Colonic mucosa (tissue), 4 donors: ENCODE measurements around the gene RBM42. TPM values are rescaled to one million over a fixed set of nuclear protein-coding genes. Genes with fewer than 3 reads are reported as not detected.
"Not testable (repeated sequence)": the region's sequence is repeated elsewhere in the genome, so short reads cannot be mapped to it uniquely, and the experiment has no call there.

Experiments used
- DNase-seq: peaks from one replicate; pipeline ENCODE4 v3.0.0-alpha.2; 2020
- H3K27ac ChIP-seq: fragments of 200-600 bp; one replicate; pipeline ENCODE4 v1.8.0; 2021
- H3K27me3 ChIP-seq: fragments of 200-600 bp; one replicate; pipeline ENCODE4 v1.8.0; 2021
- H3K36me3 ChIP-seq: fragments of 200-600 bp; one replicate; pipeline ENCODE4 v1.8.0; 2021
- H3K4me1 ChIP-seq: fragments of 200-600 bp; one replicate; pipeline ENCODE4 v1.8.0; 2021; ENCODE audit warnings: mild to moderate bottlenecking
- H3K4me3 ChIP-seq: fragments of 200-600 bp; one replicate; pipeline ENCODE4 v1.8.0; 2021
- H3K9ac ChIP-seq, 2 donors: one replicate each; pipeline ENCODE4 v1.7.0; 2013; ENCODE audit warnings: control low read depth in 2 of 2, low read depth in 2 of 2, low read length in 2 of 2
- H3K9me3 ChIP-seq: fragments of 200-600 bp; one replicate; pipeline ENCODE4 v1.8.0; 2021
- CTCF ChIP-seq: fragments of 200-600 bp; IDR thresholded peaks from one replicate; pipeline ENCODE4 v1.8.0; 2022; ENCODE audit warnings: antibody characterized with exemption, mild to moderate bottlenecking
- intact Hi-C: fragments of 100-400 bp; cut with DNase I; formaldehyde crosslinking; loops from one replicate; pipeline ENCODE4 v1.14.1; 2022
- total RNA-seq, 2 donors: library from RNA; stranded (reverse); fragmentation: NEBNext Ultra II Directional in 1 of 2; extraction: Animal tissue kit (Norgen Biotek cat#: 25700) in 1 of 2; gene quantifications; one replicate each; pipeline ENCODE4 v1.2.1, GENCODE V29; 2021
- donor health status: healthy.
- donor health status: DM: no; HTN: no; CAD: no.
- donor health status: DM: no; HTN: no; CAD: no.

Gene RBM42
- total RNA-seq, 2 donors from 2014 or later = 73.5 to 117 TPM

- no peaks in the 10 kb centered on the region for H3K9me3 ChIP-seq
- no peak overlapping the region for H3K27ac ChIP-seq
- H3K27me3 ChIP-seq = no peaks in the 10 kb centered on the region
- no peak overlapping the region for H3K4me3 ChIP-seq
- H3K36me3 ChIP-seq = peaks cover 16% of the 10 kb centered on the region
- intact Hi-C loops = no loop called here
- DNase-seq = no peak
- no peak for TF ChIP-seq CTCF
- H3K4me1 ChIP-seq = peaks cover 7% of the 10 kb centered on the region
- no peak overlapping the region for H3K9ac ChIP-seq
Observed at GRCh38 chr19:35650581-35650980, 21.7 kb downstream of the RBM42 start.

- DNase-seq, H3K9ac ChIP-seq, H3K27me3 ChIP-seq, intact Hi-C loops, H3K4me1 ChIP-seq, H3K4me3 ChIP-seq, H3K27ac ChIP-seq, H3K9me3 ChIP-seq: not testable (repeated sequence)
- H3K36me3 ChIP-seq = peaks cover 35% of the 10 kb centered on the region
Observed at GRCh38 chr19:35654828-35655227, 26.0 kb downstream of the RBM42 start.

- Histone ChIP-seq H3K9ac (no peak overlapping the region), H3K4me3 (no peak overlapping the region), H3K9me3 (no peaks in the 10 kb centered on the region), H3K36me3 (peaks cover 35% of the 10 kb centered on the region), H3K27me3 (no peaks in the 10 kb centered on the region), H3K27ac (no peak overlapping the region), H3K4me1 (no peaks in the 10 kb centered on the region)
- intact Hi-C loops = no loop called here
- no peak for TF ChIP-seq CTCF
- DNase-seq = no peak
Observed at GRCh38 chr19:35655600-35655999, 26.8 kb downstream of the RBM42 start.

- Histone ChIP-seq H3K27me3 (no peaks in the 10 kb centered on the region), H3K36me3 (peaks cover 35% of the 10 kb centered on the region), H3K4me1 (no peaks in the 10 kb centered on the region), H3K9ac (no peak overlapping the region), H3K9me3 (no peaks in the 10 kb centered on the region), H3K27ac (no peak overlapping the region), H3K4me3 (no peak overlapping the region)
- no peak for TF ChIP-seq CTCF
- DNase-seq = no peak
- intact Hi-C loops = no loop called here
Observed at GRCh38 chr19:35656700-35657099, 27.9 kb downstream of the RBM42 start.

GRCh38 chr19:35657904-35658700 lies 29.3 kb downstream of the RBM42 start:
- Histone ChIP-seq H3K9me3 (no peaks in the 10 kb centered on the region), H3K27me3 (no peaks in the 10 kb centered on the region), H3K9ac (no peak overlapping the region), H3K36me3 (peaks cover 30% of the 10 kb centered on the region), H3K4me3 (no peak overlapping the region), H3K27ac (no peak overlapping the region), H3K4me1 (no peaks in the 10 kb centered on the region)
- intact Hi-C loops = no loop called here
- DNase-seq = no peak
- no peak for TF ChIP-seq CTCF

- DNase-seq = no peak
- Histone ChIP-seq H3K4me3 (no peak overlapping the region), H3K4me1 (no peaks in the 10 kb centered on the region), H3K9me3 (no peaks in the 10 kb centered on the region), H3K27me3 (no peaks in the 10 kb centered on the region), H3K9ac (no peak overlapping the region), H3K27ac (no peak overlapping the region), H3K36me3 (peaks cover 6% of the 10 kb centered on the region)
- intact Hi-C loops = no loop called here
- TF ChIP-seq CTCF = no peak
Observed at GRCh38 chr19:35661995-35662340, 33.1 kb downstream of the RBM42 start.
